GM12892 (cell line): ENCODE measurements around the gene P2RX6.

Source experiments
- POLR2A ChIP-seq: IDR thresholded peaks from 2 replicates; pipeline ENCODE4 v1.6.1; 2011; ENCODE audit warnings: low read depth, low read length, control low read depth
- POLR2AphosphoS5 ChIP-seq: IDR thresholded peaks from 2 replicates; pipeline ENCODE4 v1.6.1; 2011; ENCODE audit warnings: low read depth, low read length, control low read depth

GRCh38 chr22:20980938-20981722 is 33.8 kb upstream of the P2RX6 start:
- TF ChIP-seq POLR2A (no peak), POLR2AphosphoS5 (no peak)
